Activated CD4-positive, alpha-beta T cell treated with anti-CD3 and anti-CD28 coated beads, Interleukin-10, Interleukin-2, amounts not matched to agents 100 ng/mL and 50 ng/mL, durations not matched to agents 16 hours and 8 hours (primary cell): ENCODE measurements around the gene SLC16A2.
A peak's percentile ranks its signal among the peaks of the same experiment; 100 is the strongest.

Experiments used
- DNase-seq: peaks from one replicate; pipeline ENCODE4 v3.0.0-alpha.2; 2020

The SLC16A2 gene

GRCh38 chrX:74540635-74541249, 119.4 kb downstream of the SLC16A2 start:
- no peak for DNase-seq

GRCh38 chrX:74545880-74546523, 124.7 kb downstream of the SLC16A2 start:
- no peak for DNase-seq

- no peak for DNase-seq
Observed at GRCh38 chrX:74546984-74547383, 125.7 kb downstream of the SLC16A2 start.

- DNase-seq, result peak; percentile 87
Observed at GRCh38 chrX:74550295-74550802, 129.1 kb downstream of the SLC16A2 start.

- DNase-seq, result no peak
Observed at GRCh38 chrX:74551934-74552333, 130.6 kb downstream of the SLC16A2 start.

GRCh38 chrX:74557378-74557777, 136.1 kb downstream of the SLC16A2 start:
- no peak for DNase-seq

- DNase-seq, result peak; percentile 53
Observed at GRCh38 chrX:74578137-74578536, 156.8 kb downstream of the SLC16A2 start.

GRCh38 chrX:74579597-74580198, 158.4 kb downstream of the SLC16A2 start:
- DNase-seq, result peak; percentile 1
